Neural cell (in vitro differentiated cells): ENCODE data around the gene C2CD2. TPM values are rescaled to one million over a fixed set of nuclear protein-coding genes. Genes with fewer than 3 reads are reported as not detected.
"Not testable (repeated sequence)": the region's sequence is repeated elsewhere in the genome, so short reads cannot be mapped to it uniquely, and the experiment has no call there.

Source experiments
- H2AFZ ChIP-seq: fragments of 200-600, 300-800 bp; sonication (generic), shearing (Covaris generic); 2 replicates; pipeline ENCODE4 v1.6.0; 2014; ENCODE audit warnings: low read depth, mild to moderate bottlenecking, antibody characterized with exemption, low read length, moderate library complexity
- H3F3A ChIP-seq: fragments of 200-600 bp; shearing (Covaris generic); 2 replicates; pipeline ENCODE4 v1.6.1; 2016; ENCODE audit warnings: mild to moderate bottlenecking, moderate library complexity, mixed read lengths, antibody characterized with exemption, low read length; ENCODE audit not compliant: insufficient read depth, poor library complexity, severe bottlenecking
- H3K27ac ChIP-seq: fragments of 200-600, 300-800 bp; sonication (generic), shearing (Covaris generic); 2 replicates; pipeline ENCODE4 v1.5.1; 2014; ENCODE audit warnings: mild to moderate bottlenecking, low read length, moderate library complexity
- H3K27me3 ChIP-seq: fragments of 300-800, 200-600 bp; sonication (generic), shearing (Covaris generic); 2 replicates; pipeline ENCODE4 v1.6.0; 2014; ENCODE audit warnings: mild to moderate bottlenecking, low read depth, low read length, moderate library complexity; ENCODE audit not compliant: insufficient read depth
- H3K36me3 ChIP-seq: fragments of 300-800, 200-600 bp; sonication (generic), shearing (Covaris generic); 2 replicates; pipeline ENCODE4 v1.5.1; 2014; ENCODE audit warnings: mild to moderate bottlenecking, antibody characterized with exemption, low read length, moderate library complexity; ENCODE audit not compliant: insufficient read depth
- H3K4me2 ChIP-seq: fragments of 300-800, 200-600 bp; sonication (generic), shearing (Covaris generic); 2 replicates; pipeline ENCODE4 v1.6.0; 2014; ENCODE audit warnings: mild to moderate bottlenecking, low read length
- H3K4me3 ChIP-seq: fragments of 300-800, 200-600 bp; sonication (generic), shearing (Covaris generic); 2 replicates; pipeline ENCODE4 v1.5.1; 2014; ENCODE audit warnings: mild to moderate bottlenecking, low read length, moderate library complexity
- H3K79me2 ChIP-seq: fragments of 200-600 bp; shearing (Covaris generic); replicated peaks from 2 replicates; pipeline ENCODE4 v1.6.0; 2014; ENCODE audit warnings: mild to moderate bottlenecking, low read length, moderate library complexity; ENCODE audit not compliant: insufficient read depth
- H3K9ac ChIP-seq: fragments of 300-800, 200-600 bp; sonication (generic), shearing (Covaris generic); 2 replicates; pipeline ENCODE4 v1.6.1; 2016; ENCODE audit warnings: mild to moderate bottlenecking, low read length, mixed read lengths
- H3K9me2 ChIP-seq: fragments of 200-600 bp; shearing (Covaris generic); 2 replicates; pipeline ENCODE4 v1.6.1; 2016; ENCODE audit warnings: mild to moderate bottlenecking, low read length, mixed read lengths; ENCODE audit not compliant: insufficient read depth
- H3K9me3 ChIP-seq: fragments of 200-600, 300-800 bp; sonication (generic), shearing (Covaris generic); 2 replicates; pipeline ENCODE4 v1.6.1; 2016; ENCODE audit warnings: mild to moderate bottlenecking, mixed run types, low read length, moderate library complexity, mixed read lengths
- H4K20me1 ChIP-seq: fragments of 200-600 bp; shearing (Covaris generic); 2 replicates; pipeline ENCODE4 v1.6.1; 2016; ENCODE audit warnings: mild to moderate bottlenecking, mixed run types; ENCODE audit not compliant: insufficient read depth
- EP300 ChIP-seq: fragments of 450-650 bp; conservative IDR thresholded peaks from 2 replicates; pipeline ENCODE4 v1.6.1; 2014; ENCODE audit warnings: antibody characterized with exemption, mild to moderate bottlenecking, moderate library complexity; ENCODE audit not compliant: poor library complexity, severe bottlenecking
- EZH2 ChIP-seq: fragments of 200-600, 300-800 bp; shearing (Covaris generic), sonication (generic); IDR thresholded peaks from 2 replicates; pipeline ENCODE4 v1.6.1; 2014; ENCODE audit warnings: antibody characterized with exemption, low read length, borderline replicate concordance, mild to moderate bottlenecking; ENCODE audit not compliant: insufficient read depth, poor library complexity, severe bottlenecking
- MXI1 ChIP-seq: fragments of 450-650 bp; conservative IDR thresholded peaks from 2 replicates; pipeline ENCODE4 v1.6.1; 2014; ENCODE audit warnings: antibody characterized with exemption, mild to moderate bottlenecking; ENCODE audit not compliant: poor library complexity, severe bottlenecking
- POLR2AphosphoS5 ChIP-seq: IDR thresholded peaks from 2 replicates; pipeline ENCODE4 v1.6.1; 2012
- RAD21 ChIP-seq: fragments of 450-650 bp; conservative IDR thresholded peaks from 2 replicates; pipeline ENCODE4 v1.6.1; 2014; ENCODE audit warnings: antibody characterized with exemption, mild to moderate bottlenecking, moderate library complexity
- REST ChIP-seq: IDR thresholded peaks from 2 replicates; pipeline ENCODE4 v1.6.1; 2012; ENCODE audit warnings: borderline replicate concordance
- SMC3 ChIP-seq: fragments of 450-650 bp; conservative IDR thresholded peaks from 2 replicates; pipeline ENCODE4 v1.6.1; 2014; ENCODE audit warnings: antibody characterized with exemption, mild to moderate bottlenecking, moderate library complexity; ENCODE audit not compliant: poor library complexity
- TAF1 ChIP-seq: IDR thresholded peaks from 2 replicates; pipeline ENCODE4 v1.6.1; 2012; ENCODE audit warnings: low read depth
- polyA plus RNA-seq: library from polyadenylated mRNA; depleted of rRNA; stranded (reverse); fragments of >200 nt; gene quantifications from 2 replicates; pipeline ENCODE4 v1.2.3, GENCODE V29; 2014
- TF ChIP-seq, protein P1 (sequence below): fragments of 450-650 bp; IDR thresholded peaks from 2 replicates; pipeline ENCODE4 v1.5.1; 2014; ENCODE audit warnings: antibody characterized with exemption, mild to moderate bottlenecking, moderate library complexity; ENCODE audit not compliant: poor library complexity, severe bottlenecking

The C2CD2 gene
- polyA plus RNA-seq, 1 donor from 2014 or later, result 0.88 TPM

- TF ChIP-seq POLR2AphosphoS5, result no peak
- no peak for TF ChIP-seq SMC3
- TF ChIP-seq RAD21, result no peak
- no peak for TF ChIP-seq MXI1
- TF ChIP-seq REST, result no peak
- H3F3A ChIP-seq, result no peaks in the 10 kb centered on the region
- H2AFZ ChIP-seq, result no peak overlapping the region
- H3K27me3 ChIP-seq, result no peaks in the 10 kb centered on the region
- no peak overlapping the region for H3K4me2 ChIP-seq
- no peaks in the 10 kb centered on the region for H4K20me1 ChIP-seq
- no peak overlapping the region for H3K4me3 ChIP-seq
- no peaks in the 10 kb centered on the region for H3K9me2 ChIP-seq
- H3K79me2 ChIP-seq, result no peaks in the 10 kb centered on the region
- H3K9ac ChIP-seq, result no peak overlapping the region
- H3K36me3 ChIP-seq, result peaks cover 7% of the 10 kb centered on the region
- H3K9me3 ChIP-seq, result peaks cover 5% of the 10 kb centered on the region
- no peak overlapping the region for H3K27ac ChIP-seq
Observed at GRCh38 chr21:41997657-41998056, 43.8 kb upstream of the C2CD2 start.

- H3K9me2 ChIP-seq, result no peaks in the 10 kb centered on the region
- TF ChIP-seq POLR2AphosphoS5 (no peak), EZH2 (no peak), REST (no peak), EP300 (no peak), TAF1 (no peak), SMC3 (no peak), RAD21 (no peak), MXI1 (no peak)
- TF ChIP-seq, protein P1, sequence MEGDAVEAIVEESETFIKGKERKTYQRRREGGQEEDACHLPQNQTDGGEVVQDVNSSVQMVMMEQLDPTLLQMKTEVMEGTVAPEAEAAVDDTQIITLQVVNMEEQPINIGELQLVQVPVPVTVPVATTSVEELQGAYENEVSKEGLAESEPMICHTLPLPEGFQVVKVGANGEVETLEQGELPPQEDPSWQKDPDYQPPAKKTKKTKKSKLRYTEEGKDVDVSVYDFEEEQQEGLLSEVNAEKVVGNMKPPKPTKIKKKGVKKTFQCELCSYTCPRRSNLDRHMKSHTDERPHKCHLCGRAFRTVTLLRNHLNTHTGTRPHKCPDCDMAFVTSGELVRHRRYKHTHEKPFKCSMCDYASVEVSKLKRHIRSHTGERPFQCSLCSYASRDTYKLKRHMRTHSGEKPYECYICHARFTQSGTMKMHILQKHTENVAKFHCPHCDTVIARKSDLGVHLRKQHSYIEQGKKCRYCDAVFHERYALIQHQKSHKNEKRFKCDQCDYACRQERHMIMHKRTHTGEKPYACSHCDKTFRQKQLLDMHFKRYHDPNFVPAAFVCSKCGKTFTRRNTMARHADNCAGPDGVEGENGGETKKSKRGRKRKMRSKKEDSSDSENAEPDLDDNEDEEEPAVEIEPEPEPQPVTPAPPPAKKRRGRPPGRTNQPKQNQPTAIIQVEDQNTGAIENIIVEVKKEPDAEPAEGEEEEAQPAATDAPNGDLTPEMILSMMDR, result no peak
- H3K36me3 ChIP-seq, result peaks cover 3% of the 10 kb centered on the region
- no peak overlapping the region for H3K4me3 ChIP-seq
- H3K9me3 ChIP-seq, result peaks cover 5% of the 10 kb centered on the region
- no peak overlapping the region for H3K4me2 ChIP-seq
- no peaks in the 10 kb centered on the region for H4K20me1 ChIP-seq
- no peaks in the 10 kb centered on the region for H3K79me2 ChIP-seq
- no peaks in the 10 kb centered on the region for H3F3A ChIP-seq
- H3K27me3 ChIP-seq, result no peaks in the 10 kb centered on the region
- no peak overlapping the region for H3K27ac ChIP-seq
- H3K9ac ChIP-seq, result no peak overlapping the region
- no peak overlapping the region for H2AFZ ChIP-seq
Observed at GRCh38 chr21:41995577-41995976, 41.8 kb upstream of the C2CD2 start.

DNA sequence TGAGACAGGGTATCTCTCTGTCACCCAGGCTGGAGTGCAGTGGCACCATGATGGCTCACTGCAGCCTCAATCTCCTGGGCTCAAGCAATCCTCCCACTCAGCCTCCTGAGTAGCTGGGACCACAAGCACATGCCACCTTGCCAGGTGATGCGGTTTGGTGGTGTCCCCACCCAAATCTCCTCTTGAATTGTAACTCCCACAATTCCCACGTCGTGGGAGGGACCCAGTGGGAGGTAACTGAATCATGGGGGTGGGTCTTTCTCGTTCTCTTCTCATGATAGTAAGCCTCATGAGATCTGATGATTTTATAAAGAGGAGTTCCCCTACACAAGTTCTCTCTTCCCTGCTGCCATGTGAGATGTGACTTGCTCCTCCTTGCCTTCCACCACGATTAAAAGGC lies 40.8 kb upstream of the C2CD2 start:
- H3K36me3 ChIP-seq, H3K4me3 ChIP-seq, H3K27me3 ChIP-seq, H3K4me2 ChIP-seq, H2AFZ ChIP-seq, H3K9me3 ChIP-seq, H3K9me2 ChIP-seq, H3K9ac ChIP-seq, H4K20me1 ChIP-seq, H3K79me2 ChIP-seq, H3F3A ChIP-seq, H3K27ac ChIP-seq: not testable (repeated sequence)
